DMS 273 treated with DMSO at 0.1 percent for 48 hours (cell line): ENCODE data around the gene BCO1.

Experiments
- DNase-seq: peaks from one replicate; lab custom pipeline; 2025; lab: John Stamatoyannopoulos, UW

The BCO1 gene

DNA sequence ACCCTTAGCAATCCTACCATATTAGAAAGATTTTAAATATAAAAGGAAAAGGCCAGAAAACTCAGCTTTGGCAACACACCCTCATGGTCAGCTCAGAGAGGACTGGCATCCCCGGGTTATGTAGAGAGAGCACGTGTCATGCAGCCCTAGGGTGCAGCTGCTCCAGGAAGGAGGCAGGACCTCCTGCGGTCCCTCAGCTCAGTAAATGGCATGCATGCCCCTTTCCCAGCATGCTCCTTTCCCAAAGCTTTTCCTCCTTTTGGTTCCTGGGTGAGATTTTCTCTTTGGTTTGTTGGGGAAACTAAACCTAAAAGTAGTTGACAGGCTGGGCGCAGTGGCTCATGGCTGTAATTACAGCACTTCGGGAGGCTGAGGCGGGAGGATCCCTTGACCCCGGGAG is 80.2 kb downstream of the BCO1 start:
- DNase-seq, result no peak

DNA sequence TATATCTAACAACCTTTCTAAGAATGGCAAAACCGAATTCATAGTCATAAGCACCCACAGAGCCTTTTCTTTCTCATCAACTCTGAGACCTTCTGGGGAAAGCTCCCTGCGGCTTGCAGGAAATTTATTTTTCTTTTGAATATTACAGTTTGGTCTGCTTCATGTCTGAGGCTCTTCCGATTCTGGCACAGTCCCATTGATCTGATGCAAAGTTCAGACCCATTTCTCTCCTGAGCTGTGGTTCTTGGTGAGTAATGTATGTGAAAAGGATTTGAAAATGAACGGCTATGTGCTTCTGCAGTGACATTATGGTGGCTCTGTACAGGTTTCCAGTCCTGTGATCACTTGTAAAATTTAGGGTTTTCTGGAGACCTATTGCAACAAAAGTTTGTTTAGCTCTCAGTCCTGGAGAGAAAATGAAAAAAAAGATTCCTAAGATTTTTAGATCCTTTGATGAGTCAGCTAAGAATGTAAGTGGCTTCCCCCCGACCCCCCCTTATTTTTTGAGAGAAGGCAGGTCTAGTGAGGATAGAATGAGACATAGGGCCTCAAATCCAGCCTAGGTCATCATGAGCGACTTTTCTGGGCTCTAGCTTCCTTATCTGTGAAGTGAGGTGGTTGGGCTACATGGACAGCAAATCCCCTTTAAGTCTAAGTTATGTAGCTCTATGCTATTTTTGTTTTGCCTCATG is 80.9 kb downstream of the BCO1 start:
- DNase-seq, result no peak

DNA sequence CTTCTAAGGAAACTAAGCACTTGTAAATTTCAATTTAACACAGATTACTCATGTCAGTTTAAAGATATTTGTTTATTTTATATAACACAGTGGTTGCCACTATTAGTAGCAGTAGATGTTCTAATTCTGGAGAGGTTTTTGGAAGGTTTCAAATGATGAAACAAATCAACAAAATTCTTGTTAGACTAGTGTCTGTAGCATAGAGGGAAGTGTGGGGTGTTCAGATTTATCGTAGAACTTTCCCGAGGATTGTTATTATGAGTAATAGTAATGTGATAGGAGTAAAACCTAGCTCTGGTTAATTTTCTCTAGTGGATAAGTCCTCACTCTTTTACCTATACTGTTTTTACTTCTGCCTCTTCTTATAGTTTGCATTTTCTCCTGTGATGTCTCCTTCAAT is 82.5 kb downstream of the BCO1 start:
- no peak for DNase-seq

DNA sequence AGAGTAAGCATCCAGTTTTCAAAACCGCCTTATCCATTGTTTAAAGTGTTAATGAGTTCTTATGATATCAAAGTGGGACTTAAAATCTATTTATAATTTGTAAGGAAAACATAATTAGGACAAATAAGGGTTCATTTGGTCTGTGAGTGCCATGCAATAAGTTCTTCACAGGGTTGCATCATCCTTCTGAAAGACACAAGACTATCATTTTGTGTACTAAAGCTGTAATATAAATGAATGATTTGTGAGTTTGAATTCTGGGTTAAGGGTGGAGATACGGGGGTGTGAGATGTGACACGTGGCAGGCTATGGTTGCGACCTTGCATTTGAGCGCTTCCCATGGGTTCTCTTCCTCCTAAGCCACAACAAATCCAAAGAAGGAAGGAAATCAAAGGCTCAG is 83.0 kb downstream of the BCO1 start:
- no peak for DNase-seq

DNA sequence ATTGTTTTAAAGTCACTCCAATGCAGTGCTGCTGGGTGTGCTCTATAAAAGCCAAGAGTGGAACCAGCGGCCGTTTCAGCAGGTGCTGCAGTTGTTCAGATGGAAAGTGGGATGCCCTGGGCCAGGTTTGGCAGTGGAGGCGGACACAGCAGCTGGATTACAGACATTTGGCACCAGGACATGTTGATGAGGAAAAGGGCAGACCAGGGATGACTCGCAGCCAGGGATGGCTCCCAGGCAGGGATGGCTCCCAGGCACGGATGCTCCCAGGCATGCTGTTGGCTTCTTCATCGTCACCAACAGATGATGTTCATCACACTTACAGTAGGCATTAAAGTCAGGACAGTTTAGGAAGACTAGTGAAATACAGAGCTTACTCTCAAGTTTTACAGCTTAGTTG is 86.3 kb downstream of the BCO1 start:
- no peak for DNase-seq

DNA sequence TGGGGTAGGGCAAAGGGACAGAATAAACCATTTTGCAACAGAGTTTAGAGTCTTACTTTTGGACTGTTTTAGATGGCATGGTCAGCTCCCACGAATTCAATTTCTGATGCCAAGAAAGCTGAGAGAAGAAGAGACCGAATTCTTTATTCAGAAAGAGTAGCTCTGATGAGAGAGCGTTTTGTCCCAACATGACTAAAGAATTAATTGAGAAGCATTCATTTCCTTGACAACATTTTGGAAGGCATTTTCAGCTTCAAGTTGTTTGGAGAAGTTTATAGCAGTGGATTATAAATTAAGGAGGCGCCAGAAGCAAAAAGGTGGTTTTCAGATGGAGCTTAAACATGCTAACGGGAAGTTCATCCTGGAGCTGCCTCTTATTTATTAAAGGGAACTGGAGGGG is 88.5 kb downstream of the BCO1 start:
- no peak for DNase-seq

DNA sequence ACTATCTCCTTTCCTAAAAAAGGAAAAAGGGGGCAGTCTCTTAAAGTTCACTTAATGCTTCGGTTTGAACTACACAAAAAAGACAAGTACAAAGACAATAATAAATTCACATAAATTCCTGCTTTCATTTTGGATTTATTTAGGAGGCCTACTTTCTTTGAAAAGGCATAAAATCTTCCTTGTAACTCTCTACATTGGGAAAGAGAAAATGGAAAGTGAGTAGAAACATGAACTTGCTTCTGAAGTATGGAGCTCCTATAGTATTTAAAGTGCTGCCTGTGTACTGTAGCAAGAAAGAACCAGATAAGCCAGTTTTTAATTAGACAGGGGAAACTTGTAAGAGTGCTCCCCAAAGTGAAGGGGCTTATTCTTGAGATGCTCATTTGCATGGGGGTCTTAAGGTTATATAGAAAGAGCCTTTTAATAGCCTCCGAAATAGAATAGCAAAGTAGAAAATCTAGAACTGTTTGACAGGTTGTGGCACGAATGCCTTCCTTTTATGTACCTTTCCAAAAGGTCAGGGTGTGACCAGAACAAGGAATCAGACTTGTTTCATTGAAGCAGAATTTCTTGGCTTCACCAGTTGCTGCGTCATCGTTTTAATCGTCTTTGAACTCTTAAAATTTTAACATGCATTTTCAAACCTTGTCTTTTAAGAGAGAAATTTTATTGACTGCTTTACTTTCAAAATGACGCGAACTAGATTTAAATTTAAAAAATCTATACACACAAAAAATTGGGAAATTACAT is 89.1 kb downstream of the BCO1 start:
- no peak for DNase-seq

DNA sequence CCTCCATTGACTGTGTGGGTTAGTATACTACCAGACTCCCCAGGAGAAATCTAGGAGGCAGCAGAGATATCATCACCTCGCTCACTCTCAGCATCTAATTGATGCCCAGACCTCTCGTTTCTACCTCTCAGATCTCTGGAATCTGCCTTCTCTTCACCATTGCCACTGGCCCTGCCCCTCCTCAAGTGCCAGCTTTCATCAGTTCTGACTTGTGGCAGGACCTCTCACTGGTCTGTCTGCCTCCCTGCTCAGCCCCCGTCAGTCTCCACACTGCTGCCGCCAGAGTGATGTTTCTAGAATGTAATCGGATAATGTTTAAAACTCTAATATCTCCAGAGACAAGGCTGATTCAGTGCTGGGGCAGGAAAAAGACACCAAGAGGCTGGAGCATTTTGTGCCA is 91.5 kb downstream of the BCO1 start:
- DNase-seq, result no peak

DNA sequence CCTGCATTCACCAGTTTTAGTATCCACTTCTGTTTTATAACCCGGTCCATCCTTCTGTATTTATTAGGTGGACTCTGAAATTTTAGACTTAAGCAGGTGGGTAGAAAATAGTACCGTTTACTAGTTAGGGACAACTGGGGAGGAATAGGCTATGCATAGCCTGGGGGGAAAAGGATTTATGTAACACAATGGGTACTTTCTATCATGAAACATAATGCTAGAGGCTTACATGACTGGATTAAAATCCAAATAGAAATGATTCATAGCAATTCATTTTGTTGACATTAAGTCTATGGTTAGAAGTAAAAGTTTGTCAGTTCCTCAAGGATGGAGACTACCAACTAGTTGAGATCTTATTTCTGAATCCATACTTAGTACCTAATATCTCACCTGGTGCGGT is 94.9 kb downstream of the BCO1 start:
- no peak for DNase-seq

DNA sequence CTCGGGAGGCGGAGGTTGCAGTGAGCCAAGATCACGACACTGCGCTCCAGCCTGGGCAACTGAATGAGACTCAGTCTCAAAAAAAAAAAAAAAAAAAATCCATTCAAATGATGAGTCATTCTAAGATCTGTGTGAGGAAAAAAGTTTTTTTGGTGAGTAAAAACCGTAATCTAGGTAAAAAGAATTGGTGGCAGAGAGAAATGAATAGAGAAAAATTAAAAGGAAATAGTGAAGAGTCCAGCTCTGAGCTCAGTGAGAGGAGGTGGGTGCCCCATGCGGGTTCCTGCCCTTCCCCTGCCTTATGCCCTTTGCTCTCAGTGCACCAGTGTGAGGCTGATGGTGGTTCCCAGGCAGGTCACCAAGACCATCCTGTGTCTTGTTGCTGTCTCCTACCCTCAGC is 97.2 kb downstream of the BCO1 start:
- DNase-seq, result no peak

DNA sequence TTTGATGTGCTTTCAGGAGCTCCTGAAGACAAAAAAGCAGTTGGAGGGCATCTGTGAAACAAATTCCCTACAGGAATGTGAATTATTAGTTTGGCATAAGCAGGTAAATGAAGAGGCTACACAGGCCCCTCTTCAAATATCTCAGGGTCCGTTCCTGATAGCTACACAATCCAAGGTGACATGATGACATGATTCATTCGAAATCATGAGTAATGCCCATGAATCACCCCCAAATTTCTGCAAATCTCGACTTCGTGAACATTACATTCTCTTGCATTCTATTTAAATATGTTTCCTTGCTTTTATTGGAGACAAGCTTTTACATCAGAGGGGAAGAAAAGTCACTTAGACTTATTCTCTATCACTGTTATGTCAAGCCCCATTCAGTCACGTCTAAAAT is 98.6 kb downstream of the BCO1 start:
- no peak for DNase-seq
